Measurements from ENCODE around the gene IGFBP5.

GRCh38 chr2:216695401-216695821 is at the start of gene IGFBP5:
- TF ChIP-seq POLR2A (IDR thresholded peaks at IDR 0.05) (peak; percentile 84), POLR2AphosphoS5 (IDR thresholded peaks at IDR 0.05) (peak; percentile 90 to 93 (median 93))

Data from transverse colon (tissue), 3 donors.